Endothelial cell of umbilical vein (primary cell): ENCODE data around the gene CIAO3.

Source experiments
- EZH2 ChIP-seq: IDR thresholded peaks from 2 replicates; pipeline ENCODE4 v1.6.1; 2012; ENCODE audit warnings: borderline replicate concordance, low read depth, mild to moderate bottlenecking, moderate library complexity, low read length, inconsistent platforms; ENCODE audit not compliant: severe bottlenecking
- GATA2 ChIP-seq: IDR thresholded peaks from 2 replicates; pipeline ENCODE4 v1.7.0; 2011; ENCODE audit warnings: low read depth, mild to moderate bottlenecking, moderate library complexity, mixed read lengths, low read length; ENCODE audit not compliant: insufficient read length, insufficient read depth
- JUN ChIP-seq: IDR thresholded peaks from 2 replicates; pipeline ENCODE4 v1.6.1; 2011; ENCODE audit warnings: borderline replicate concordance, low read depth; ENCODE audit not compliant: insufficient read length, insufficient read depth
- MYC ChIP-seq: IDR thresholded peaks from one replicate; pipeline ENCODE4 v1.6.1; 2011; ENCODE audit warnings: mild to moderate bottlenecking, low read depth, low read length
- POLR2A ChIP-seq: IDR thresholded peaks from 2 replicates; pipeline ENCODE4 v1.6.1; 2012; ENCODE audit warnings: low read depth, mild to moderate bottlenecking, control low read depth, low read length
- POLR2AphosphoS5 ChIP-seq: IDR thresholded peaks from 2 replicates; pipeline ENCODE4 v1.6.1; 2012; ENCODE audit warnings: low read depth, mild to moderate bottlenecking, control low read depth, low read length, moderate library complexity; ENCODE audit not compliant: insufficient read depth
- TF ChIP-seq, protein P1 (sequence below), 2 donors: IDR thresholded peaks; 1 replicate in 1 of 2; 2 replicates in 1 of 2; pipeline ENCODE4 v1.5.1; 2011; ENCODE audit warnings: low read length in 2 of 2, mild to moderate bottlenecking in 2 of 2, moderate library complexity in 2 of 2, control low read depth in 1 of 2, inconsistent platforms in 1 of 2, low read depth in 1 of 2; ENCODE audit not compliant: insufficient read depth in 1 of 2; ENCODE audit errors: extremely low read depth in 1 of 2
- TF ChIP-seq, protein P2 (sequence below): IDR thresholded peaks from 2 replicates; pipeline ENCODE4 v1.6.1; 2011; ENCODE audit not compliant: insufficient read depth, insufficient read length

DNA sequence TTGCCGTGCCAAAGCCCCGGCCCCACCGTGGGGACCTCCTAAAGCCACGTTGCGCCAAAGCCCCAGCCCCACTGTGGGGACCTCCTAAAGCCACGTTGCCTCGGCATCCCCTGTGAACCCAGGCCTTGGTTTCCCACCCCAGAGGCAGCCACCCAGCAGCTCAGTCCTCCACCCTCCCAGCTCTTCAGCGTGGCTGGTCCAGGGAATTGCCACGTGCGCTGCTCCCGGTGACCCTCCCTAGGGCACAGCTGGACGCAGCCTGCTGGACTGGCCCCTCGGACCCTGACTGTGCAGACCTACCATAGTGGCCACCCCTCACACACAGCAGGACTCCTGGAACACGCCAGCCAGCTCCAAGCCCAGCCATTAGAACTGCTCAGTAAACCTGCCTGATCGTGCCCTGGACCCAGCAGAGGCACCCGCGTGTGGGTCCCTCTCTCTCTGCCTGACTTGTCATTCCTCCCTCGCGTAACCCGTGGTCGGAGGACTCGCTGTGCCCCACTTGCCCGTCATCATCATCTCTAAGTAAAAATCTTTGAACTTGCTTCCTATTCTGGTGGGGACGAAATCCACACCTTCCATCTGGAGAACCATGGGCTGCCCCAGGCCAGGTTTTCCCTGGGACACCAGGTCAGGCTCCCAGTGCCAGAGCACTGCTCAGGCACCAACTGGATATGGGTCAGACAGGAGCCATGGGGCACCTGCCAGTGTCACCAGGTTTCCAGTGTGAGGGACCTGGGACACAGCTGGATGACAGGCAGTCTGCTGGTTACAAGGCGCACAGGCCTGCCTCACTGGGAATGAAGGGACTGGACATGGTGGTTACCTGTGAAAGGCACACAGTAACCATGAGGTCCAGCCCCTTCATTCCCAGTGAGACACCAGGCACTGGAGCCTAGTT, 5.6 kb downstream of the CIAO3 start:
- TF ChIP-seq POLR2AphosphoS5 (no peak), EZH2 (no peak), POLR2A (no peak), MYC (no peak), JUN (no peak), GATA2 (no peak)
- TF ChIP-seq, protein P1, sequence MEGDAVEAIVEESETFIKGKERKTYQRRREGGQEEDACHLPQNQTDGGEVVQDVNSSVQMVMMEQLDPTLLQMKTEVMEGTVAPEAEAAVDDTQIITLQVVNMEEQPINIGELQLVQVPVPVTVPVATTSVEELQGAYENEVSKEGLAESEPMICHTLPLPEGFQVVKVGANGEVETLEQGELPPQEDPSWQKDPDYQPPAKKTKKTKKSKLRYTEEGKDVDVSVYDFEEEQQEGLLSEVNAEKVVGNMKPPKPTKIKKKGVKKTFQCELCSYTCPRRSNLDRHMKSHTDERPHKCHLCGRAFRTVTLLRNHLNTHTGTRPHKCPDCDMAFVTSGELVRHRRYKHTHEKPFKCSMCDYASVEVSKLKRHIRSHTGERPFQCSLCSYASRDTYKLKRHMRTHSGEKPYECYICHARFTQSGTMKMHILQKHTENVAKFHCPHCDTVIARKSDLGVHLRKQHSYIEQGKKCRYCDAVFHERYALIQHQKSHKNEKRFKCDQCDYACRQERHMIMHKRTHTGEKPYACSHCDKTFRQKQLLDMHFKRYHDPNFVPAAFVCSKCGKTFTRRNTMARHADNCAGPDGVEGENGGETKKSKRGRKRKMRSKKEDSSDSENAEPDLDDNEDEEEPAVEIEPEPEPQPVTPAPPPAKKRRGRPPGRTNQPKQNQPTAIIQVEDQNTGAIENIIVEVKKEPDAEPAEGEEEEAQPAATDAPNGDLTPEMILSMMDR (IDR thresholded peaks at IDR 0.05; ENCODE audit: extremely low read depth in 1 of 2, insufficient read depth in 1 of 2, low read depth in 1 of 2, low read length in 2 of 2), result no peak
- TF ChIP-seq, protein P2, sequence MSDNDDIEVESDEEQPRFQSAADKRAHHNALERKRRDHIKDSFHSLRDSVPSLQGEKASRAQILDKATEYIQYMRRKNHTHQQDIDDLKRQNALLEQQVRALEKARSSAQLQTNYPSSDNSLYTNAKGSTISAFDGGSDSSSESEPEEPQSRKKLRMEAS, result no peak
